Activated naive CD8-positive, alpha-beta T cell treated with anti-CD3 and anti-CD28 coated beads, Interleukin-2, amount 50 U/mL, for 24 hours (primary cell): ENCODE measurements around the gene CACNA1G.

Experiments used
- ATAC-seq: fragments of 150-1000 bp; cut with Tn5 transposase; one replicate; pipeline ENCODE4 v1.10.0; 2021
- DNase-seq: peaks from one replicate; pipeline ENCODE4 v3.0.0; 2021
- H3K27ac Mint-ChIP-seq: one replicate; pipeline ENCODE4 v1.8.0; 2021; ENCODE audit warnings: mild to moderate bottlenecking, mixed read lengths
- H3K27me3 Mint-ChIP-seq: one replicate; pipeline ENCODE4 v1.8.0; 2021; ENCODE audit warnings: mixed read lengths
- H3K36me3 Mint-ChIP-seq: one replicate; pipeline ENCODE4 v1.8.0; 2021; ENCODE audit warnings: low read depth, mixed read lengths
- H3K4me1 Mint-ChIP-seq: one replicate; pipeline ENCODE4 v1.8.0; 2021; ENCODE audit warnings: mixed read lengths
- H3K4me3 Mint-ChIP-seq: one replicate; pipeline ENCODE4 v1.8.0; 2021; ENCODE audit warnings: mild to moderate bottlenecking, moderate library complexity, mixed read lengths
- H3K9me3 Mint-ChIP-seq: one replicate; pipeline ENCODE4 v1.8.0; 2021; ENCODE audit warnings: mixed read lengths

The CACNA1G gene

DNA sequence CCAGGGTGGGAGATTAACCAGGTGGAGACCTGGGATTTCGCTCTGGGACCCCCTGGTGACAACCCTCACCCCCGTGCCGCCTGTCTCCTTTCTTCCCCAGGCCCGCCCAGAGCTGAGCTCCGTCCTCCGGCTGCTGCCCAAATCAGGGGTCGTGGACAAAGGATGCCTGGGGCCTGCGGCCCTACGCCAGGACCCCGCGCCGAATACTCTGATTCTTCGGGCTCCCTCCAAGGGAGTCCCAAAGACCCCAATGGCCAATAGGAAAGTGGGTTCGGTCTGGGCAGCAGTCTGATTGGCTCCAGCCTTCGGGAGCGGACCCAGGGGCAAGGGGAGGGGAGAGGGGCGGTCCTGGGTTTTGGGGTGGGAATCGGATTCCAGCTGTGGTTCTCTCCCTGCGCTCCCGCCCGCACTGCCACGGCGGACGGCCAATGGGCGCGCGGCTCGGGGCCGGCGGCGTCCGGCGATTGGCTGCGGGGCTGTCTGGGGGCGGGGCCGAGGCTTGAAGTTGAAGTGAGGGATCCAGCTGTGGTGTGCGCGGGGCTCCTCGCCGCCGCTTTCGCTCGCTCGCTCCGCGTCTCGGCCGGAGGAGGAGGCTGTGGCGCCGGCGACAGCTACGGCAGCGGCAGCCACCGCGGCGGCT is at the start of gene CACNA1G:
TSS of gene CACNA1G (plus strand) at position 531 of the 640 bp plus-strand sequence. CDS start 745 bp downstream, outside the sequence.
- Mint-ChIP-seq H3K27ac (no peak within 1 kb of the TSS), H3K4me3 (peak within 1 kb of the TSS; percentile 62), H3K36me3 (no peaks in the 10 kb centered on the region), H3K4me1 (peaks cover 28% of the 10 kb centered on the region), H3K9me3 (no peaks in the 10 kb centered on the region), H3K27me3 (peaks cover 57% of the 10 kb centered on the region)
- peak; percentile 87 for ATAC-seq
- peak; percentile 89 for DNase-seq

DNA sequence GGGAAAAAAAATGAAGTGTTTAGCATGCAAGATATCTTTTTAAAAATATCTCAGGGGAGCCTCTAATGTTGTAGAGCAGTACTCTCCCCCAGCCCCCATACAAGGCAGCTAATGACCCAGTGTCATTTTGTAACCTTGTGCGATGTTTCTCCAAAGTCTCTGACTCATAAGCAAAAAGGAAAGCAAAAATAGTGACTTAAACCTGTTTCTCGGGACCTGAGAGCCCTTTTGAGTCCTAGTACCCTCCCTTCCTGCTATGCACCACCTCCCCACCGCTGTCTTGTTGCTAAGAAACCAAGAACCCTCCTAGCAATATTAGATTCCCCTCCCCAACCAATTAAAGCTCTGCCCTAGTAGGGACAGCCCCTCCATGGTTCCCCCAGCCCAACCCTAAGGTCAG is 49.5 kb upstream of the CACNA1G start:
- DNase-seq (peak; percentile 39), ATAC-seq (peak; percentile 77)

DNA sequence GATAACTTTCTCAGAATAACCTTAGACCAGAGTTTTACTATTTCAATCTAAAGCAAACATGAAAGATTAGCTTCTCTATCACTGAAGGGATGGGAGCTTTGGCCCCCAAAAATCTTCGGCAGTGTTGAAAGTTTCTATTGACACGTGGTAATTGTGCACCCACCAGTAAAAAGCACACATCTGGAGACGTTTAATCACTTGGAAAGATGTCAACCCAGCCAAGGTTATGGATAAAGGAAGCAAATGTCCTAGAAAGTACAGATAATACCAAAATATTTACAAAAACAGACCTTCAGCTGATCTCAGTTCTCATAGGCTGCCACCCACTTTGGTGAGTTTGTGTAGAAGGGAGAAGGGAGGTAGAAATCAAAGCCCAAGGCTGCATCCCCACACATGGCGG is 47.0 kb upstream of the CACNA1G start:
- ATAC-seq (no peak), DNase-seq (no peak)
- no peak overlapping the region for H3K4me3 Mint-ChIP-seq
- H3K27ac Mint-ChIP-seq = no peak overlapping the region
- H3K27me3 Mint-ChIP-seq = no peaks in the 10 kb centered on the region
- no peaks in the 10 kb centered on the region for H3K9me3 Mint-ChIP-seq
- no peaks in the 10 kb centered on the region for H3K36me3 Mint-ChIP-seq
- peaks cover 31% of the 10 kb centered on the region for H3K4me1 Mint-ChIP-seq

More for the DNA sequence above, 49.5 kb upstream of the CACNA1G start:
- peaks cover 36% of the 10 kb centered on the region for H3K4me1 Mint-ChIP-seq
- peak overlapping the region; percentile 13 for H3K4me3 Mint-ChIP-seq
- H3K27ac Mint-ChIP-seq = no peak overlapping the region
- H3K36me3 Mint-ChIP-seq = no peaks in the 10 kb centered on the region
- no peaks in the 10 kb centered on the region for H3K9me3 Mint-ChIP-seq
- H3K27me3 Mint-ChIP-seq = no peaks in the 10 kb centered on the region

DNA sequence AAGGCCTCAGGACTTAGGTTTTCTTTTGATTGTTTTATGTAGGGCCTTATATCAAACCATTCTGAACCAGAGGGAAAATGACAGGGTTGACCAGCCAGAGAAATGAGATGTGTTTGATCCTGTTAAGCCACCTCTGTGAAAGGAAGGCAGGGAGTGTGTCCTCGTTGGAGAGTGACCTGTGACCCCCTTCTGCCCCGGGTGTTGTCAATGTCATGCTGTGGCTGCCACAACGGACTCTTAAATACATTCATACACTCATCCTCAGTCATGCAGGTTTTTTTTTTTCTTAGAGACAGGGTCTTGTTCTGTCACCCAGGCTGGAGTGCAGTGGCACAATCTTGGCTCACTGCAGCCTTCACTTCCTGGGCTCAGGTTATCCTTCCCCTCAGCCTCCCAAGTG is 46.1 kb upstream of the CACNA1G start:
- Mint-ChIP-seq H3K9me3 (no peaks in the 10 kb centered on the region), H3K27ac (no peak overlapping the region), H3K36me3 (no peaks in the 10 kb centered on the region), H3K4me1 (peaks cover 23% of the 10 kb centered on the region), H3K4me3 (no peak overlapping the region), H3K27me3 (no peaks in the 10 kb centered on the region)
- no peak for ATAC-seq
- DNase-seq = no peak

DNA sequence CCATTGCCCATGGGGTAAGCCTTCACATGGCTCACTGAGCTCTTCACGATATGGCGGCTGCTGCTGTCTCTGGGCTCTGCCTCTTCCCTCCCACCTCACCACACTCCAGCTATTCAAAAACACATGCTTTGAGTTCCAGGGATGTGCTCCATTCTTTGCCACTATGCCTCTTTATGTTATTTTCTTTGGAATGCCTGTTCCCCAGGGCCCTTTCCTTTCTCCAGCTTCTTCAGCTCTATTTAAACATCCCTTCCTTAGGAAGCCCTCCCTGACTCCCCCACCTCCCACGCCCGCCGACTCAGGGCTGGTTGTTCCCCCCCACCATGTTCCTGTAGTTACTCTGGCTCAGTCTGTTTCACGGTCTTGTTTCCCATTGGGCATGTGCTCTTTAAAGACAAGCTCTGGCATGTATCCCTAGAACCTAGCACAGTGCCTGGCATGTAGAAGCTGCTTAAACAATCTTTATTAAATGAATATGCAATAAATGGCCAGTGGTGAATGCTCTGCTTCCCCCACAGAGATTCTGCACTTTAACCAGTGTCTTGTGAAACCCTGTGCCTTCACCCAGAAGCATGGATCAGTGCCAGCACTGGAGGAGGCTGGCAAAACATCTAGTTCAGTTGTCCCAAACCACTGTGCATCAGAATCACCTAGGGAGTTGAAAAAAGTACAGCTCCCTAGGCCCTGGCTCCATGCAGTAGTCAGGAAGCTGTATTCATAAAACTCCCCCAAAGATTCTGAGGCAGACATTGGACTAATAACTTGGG is 45.4 kb upstream of the CACNA1G start:
- Mint-ChIP-seq H3K4me1 (peaks cover 18% of the 10 kb centered on the region), H3K27ac (no peak overlapping the region), H3K27me3 (no peaks in the 10 kb centered on the region), H3K36me3 (no peaks in the 10 kb centered on the region), H3K9me3 (no peaks in the 10 kb centered on the region), H3K4me3 (no peak overlapping the region)
- ATAC-seq = no peak
- DNase-seq = no peak

DNA sequence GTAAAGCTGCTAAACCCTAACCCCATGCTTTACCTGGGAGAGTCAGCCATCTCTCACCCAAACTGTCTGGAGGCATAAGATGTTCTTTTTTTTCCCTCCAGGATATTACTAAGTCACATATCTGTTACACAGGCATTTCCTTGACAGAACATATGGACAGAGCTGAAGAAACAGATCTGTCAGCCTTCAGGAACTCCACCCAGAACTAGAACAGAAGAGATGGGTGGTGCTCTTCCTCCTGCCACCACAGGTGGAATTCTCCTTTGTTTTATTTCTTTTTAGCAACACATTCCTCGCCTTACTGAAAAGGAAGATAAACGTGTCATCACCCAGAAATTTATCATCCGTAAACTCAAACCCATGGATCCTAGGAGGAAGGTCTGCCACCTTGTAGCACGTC is 43.5 kb upstream of the CACNA1G start:
- no peak for ATAC-seq
- no peak overlapping the region for H3K4me3 Mint-ChIP-seq

DNA sequence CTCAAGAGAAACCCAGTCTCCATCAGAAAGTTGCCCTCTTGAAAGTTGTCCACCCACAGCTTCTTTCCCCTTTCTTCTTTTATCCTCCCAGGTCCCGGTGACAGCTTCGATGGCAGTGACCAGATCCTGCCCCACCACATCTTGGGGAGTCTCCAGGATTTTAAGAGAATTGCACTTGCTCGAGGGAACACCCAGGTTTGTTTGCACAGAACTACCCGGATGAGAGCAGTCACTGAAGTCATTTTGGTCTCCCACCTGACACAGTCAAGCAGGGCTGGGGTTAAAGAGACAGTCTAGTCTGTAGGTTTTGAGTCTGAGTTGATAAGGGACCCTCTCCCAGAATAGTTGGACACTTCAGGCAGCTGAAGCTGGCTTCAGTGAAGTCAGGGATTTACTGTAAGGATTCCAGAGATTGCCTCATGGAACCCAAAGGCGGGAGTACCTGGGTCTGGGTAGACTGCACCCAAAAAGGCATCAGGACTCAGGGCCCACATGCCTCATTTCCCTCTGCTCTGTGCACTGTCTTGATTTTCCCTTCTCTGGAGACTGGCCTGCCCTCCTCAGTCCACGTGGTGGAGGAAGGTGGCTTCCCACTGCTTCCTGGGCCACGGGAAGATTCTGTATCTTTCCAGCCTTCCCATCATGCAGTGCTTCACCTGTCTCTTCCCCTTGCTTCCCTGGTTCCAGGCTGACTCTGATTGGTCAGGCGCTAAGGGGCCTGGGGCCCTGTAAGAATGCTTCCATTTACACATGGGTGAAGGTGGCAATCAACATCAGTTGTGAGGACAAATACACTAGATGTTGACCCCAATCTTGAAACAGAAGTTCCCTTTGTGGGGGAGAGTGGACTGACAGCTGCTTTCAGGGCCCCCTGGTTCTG is 42.8 kb upstream of the CACNA1G start:
- Mint-ChIP-seq H3K9me3 (no peaks in the 10 kb centered on the region), H3K36me3 (no peaks in the 10 kb centered on the region), H3K27ac (no peak overlapping the region), H3K4me1 (no peaks in the 10 kb centered on the region), H3K27me3 (no peaks in the 10 kb centered on the region), H3K4me3 (no peak overlapping the region)
- ATAC-seq = no peak
- no peak for DNase-seq

More for the DNA sequence above, 43.5 kb upstream of the CACNA1G start:
- no peak overlapping the region for H3K27ac Mint-ChIP-seq
- no peak for DNase-seq
- no peaks in the 10 kb centered on the region for H3K9me3 Mint-ChIP-seq
- peaks cover 2% of the 10 kb centered on the region for H3K4me1 Mint-ChIP-seq
- no peaks in the 10 kb centered on the region for H3K36me3 Mint-ChIP-seq
- no peaks in the 10 kb centered on the region for H3K27me3 Mint-ChIP-seq

DNA sequence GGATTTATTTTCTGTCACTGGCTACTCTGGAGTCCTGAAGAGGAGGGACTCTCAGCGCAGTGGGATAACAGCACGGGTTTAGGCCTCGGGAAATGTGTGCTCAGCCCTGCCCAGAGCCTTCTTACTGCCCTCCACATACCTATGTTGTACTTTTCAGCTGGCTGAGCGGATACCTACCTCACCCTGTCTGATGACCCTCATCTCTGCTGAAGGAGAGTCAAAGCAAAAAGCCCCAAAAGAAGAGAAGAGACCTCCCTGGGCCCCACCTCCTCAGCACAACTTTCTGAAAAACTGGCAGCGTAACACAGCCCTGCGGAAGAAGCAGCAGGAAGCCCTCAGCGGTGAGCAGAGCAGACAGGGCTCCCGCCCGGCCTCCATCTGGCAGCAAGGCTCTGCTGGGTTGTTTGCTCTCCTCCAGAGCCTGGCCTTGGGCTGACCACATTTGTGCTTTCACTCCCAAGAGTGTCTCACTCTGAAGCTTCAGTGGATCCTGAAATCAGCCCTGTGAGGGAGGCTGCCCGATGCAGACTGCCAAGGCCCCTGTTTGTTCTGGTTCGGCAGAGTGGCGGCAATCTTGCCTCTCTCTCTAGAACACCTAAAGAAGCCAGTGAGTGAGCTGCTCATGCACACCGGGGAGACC is 42.0 kb upstream of the CACNA1G start:
- H3K27ac Mint-ChIP-seq = no peak overlapping the region
- no peaks in the 10 kb centered on the region for H3K4me1 Mint-ChIP-seq
- no peaks in the 10 kb centered on the region for H3K9me3 Mint-ChIP-seq
- H3K36me3 Mint-ChIP-seq = no peaks in the 10 kb centered on the region
- no peak for ATAC-seq
- DNase-seq = no peak
- H3K27me3 Mint-ChIP-seq = no peaks in the 10 kb centered on the region
- H3K4me3 Mint-ChIP-seq = no peak overlapping the region

DNA sequence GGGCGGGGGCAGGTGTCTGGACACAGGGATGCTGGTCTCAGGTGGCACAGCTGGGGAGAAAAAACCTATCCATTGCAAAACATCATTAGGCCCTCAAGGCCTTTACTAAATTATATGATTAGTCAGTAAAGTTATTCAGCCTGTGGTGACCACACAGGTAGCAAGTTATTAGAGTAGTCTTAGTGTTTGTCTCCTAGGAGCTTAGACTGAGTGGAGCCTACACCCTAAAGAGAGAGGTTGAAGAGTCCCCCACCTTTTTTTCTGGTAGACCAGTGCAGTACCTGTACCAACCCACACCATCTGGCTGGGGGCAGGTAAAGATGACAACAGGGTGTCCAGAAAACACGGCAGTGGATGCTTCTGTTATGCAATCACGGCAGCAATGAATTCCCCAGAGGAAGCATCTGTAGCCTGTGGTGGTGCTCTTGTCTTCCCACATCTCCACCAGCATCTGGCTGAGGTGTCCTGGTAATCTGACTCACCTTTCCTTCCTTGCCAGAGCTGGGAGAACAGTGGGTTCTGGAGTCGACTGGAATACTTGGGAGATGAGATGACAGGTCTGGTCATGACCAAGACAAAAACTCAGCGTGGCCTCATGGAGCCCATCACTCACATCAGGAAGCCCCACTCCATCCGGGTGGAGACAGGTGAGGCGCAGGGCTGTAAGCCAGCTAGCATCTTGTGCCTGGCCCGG is 41.2 kb upstream of the CACNA1G start:
- Mint-ChIP-seq H3K27me3 (no peaks in the 10 kb centered on the region), H3K27ac (no peak overlapping the region), H3K36me3 (no peaks in the 10 kb centered on the region), H3K9me3 (no peaks in the 10 kb centered on the region), H3K4me3 (no peak overlapping the region), H3K4me1 (no peaks in the 10 kb centered on the region)
- ATAC-seq (no peak), DNase-seq (no peak)

DNA sequence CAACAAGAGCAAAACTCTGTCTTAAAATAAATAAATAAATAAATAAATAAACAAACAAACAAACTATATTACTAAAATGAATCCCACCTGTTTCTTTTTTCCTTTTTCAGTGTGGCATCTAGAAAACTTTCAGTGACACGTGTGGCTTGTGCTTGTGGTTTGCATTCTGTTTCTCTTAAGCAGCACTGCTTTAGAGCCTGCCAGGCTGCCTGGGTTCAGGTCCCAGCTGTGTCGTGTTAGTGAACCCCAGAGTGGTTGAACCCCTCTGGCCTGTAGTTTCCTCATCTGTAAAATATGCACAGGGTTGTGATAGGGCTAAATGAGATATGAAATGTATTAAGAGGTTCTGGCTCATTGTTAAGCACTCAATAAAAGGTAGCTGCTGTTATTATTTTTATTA is 40.0 kb upstream of the CACNA1G start:
- H3K4me3 Mint-ChIP-seq = no peak overlapping the region
- no peak for ATAC-seq
- H3K27me3 Mint-ChIP-seq = no peaks in the 10 kb centered on the region
- H3K4me1 Mint-ChIP-seq = no peaks in the 10 kb centered on the region
- DNase-seq = no peak
- H3K36me3 Mint-ChIP-seq = no peaks in the 10 kb centered on the region
- no peak overlapping the region for H3K27ac Mint-ChIP-seq
- H3K9me3 Mint-ChIP-seq = no peaks in the 10 kb centered on the region

DNA sequence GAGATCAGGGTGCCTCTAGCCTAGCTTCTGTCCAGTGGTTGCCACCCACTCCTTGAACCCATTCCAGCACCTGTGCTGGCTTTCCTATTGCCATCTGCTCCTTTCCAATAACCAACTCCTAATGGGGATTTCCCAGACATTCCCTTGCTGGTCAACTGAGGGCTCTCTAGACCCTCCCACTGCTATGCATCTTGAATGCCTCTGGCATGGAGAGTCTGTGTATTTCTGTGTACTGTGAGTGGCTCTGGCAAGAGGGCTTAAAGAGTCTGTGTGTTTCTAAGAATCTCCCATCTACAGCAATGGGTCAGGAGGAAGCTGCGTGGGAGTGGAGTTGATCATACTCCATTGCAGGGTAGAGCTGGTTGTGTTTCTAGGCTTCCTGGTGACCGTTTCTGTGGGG is 39.0 kb upstream of the CACNA1G start:
- ATAC-seq = no peak
- H3K27ac Mint-ChIP-seq = no peak overlapping the region
- no peak for DNase-seq

DNA sequence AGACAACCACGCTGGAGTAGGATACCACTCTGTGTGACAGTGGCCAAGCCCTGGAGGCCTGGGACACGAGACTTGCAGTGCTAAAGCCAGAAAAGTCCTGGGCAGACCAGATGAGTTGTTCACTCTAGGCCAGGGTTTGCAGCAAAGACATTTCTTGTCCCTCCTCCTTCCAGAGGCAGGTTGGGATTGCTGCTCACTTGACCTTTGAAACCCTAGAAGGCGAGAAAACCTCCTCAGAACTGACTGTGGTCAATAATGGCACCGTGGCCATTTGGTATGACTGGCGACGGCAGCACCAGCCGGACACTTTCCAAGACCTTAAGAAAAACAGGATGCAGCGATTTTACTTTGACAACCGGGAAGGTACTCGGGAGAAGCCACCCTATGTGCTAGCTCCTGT is 37.7 kb upstream of the CACNA1G start:
- Mint-ChIP-seq H3K36me3 (no peaks in the 10 kb centered on the region), H3K27ac (no peak overlapping the region), H3K9me3 (no peaks in the 10 kb centered on the region), H3K4me1 (no peaks in the 10 kb centered on the region), H3K4me3 (no peak overlapping the region), H3K27me3 (no peaks in the 10 kb centered on the region)
- DNase-seq = no peak
- no peak for ATAC-seq

More for the DNA sequence above, 39.0 kb upstream of the CACNA1G start:
- Mint-ChIP-seq H3K27me3 (no peaks in the 10 kb centered on the region), H3K4me1 (no peaks in the 10 kb centered on the region), H3K36me3 (no peaks in the 10 kb centered on the region), H3K4me3 (no peak overlapping the region), H3K9me3 (no peaks in the 10 kb centered on the region)

DNA sequence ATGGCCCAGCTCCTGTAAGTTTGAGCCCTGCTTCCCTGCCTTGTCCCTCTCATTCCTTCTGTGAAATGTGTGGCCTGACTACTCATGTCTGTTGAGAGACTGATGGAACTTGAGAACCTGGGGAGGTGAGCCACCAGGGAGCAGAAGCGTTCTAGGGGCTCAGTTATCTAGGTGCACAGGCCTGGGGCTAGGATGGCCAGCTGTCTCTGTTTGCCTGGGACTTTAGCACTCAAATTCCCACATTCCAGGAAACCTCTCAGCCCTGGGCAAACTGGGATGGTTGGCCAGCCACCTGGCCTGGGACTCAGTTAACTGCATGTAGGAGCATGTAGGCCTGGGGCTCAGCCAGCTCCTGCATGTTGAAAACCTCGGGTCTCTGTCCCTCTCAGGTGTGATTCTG is 37.3 kb upstream of the CACNA1G start:
- Mint-ChIP-seq H3K27ac (no peak overlapping the region), H3K9me3 (no peaks in the 10 kb centered on the region), H3K36me3 (no peaks in the 10 kb centered on the region), H3K4me1 (no peaks in the 10 kb centered on the region), H3K4me3 (no peak overlapping the region), H3K27me3 (no peaks in the 10 kb centered on the region)
- ATAC-seq (no peak), DNase-seq (no peak)

DNA sequence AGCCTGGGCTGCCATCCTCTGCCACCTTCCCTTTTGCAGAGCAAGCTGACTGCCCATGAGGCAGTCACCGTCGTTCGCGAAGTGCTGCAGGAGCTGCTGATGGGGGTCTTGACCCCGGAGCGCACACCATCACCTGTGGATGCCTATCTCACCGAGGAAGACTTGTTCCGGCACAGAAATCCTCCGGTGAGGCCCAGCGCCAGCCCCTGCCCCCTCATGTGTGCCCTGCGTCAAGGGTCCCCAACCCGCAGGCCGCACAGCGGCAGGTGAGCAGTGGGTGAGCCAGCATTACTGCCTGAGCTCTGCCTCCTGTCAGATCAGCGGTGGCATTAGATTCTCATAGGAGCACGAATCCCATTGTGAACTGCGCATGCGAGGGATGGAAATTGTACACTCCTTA is 35.7 kb upstream of the CACNA1G start:
- H3K4me1 Mint-ChIP-seq = no peaks in the 10 kb centered on the region
- no peak for DNase-seq
- no peak overlapping the region for H3K4me3 Mint-ChIP-seq
- H3K27ac Mint-ChIP-seq = no peak overlapping the region
- H3K27me3 Mint-ChIP-seq = peaks cover 9% of the 10 kb centered on the region
- no peaks in the 10 kb centered on the region for H3K9me3 Mint-ChIP-seq
- H3K36me3 Mint-ChIP-seq = no peaks in the 10 kb centered on the region
- ATAC-seq = no peak
